HEK293 (cell line): ENCODE results near the gene TALDO1.

Experiments
- CTCF ChIP-seq: fragments of 450-650 bp; formaldehyde crosslinking; IDR thresholded peaks from 2 replicates; pipeline ENCODE4 v1.5.1; 2016; ENCODE audit warnings: missing biosample characterization, missing genetic modification characterization
- KLF16 ChIP-seq: fragments of 450-650 bp; formaldehyde crosslinking; IDR thresholded peaks from 2 replicates; pipeline ENCODE4 v1.5.1; 2017; ENCODE audit warnings: missing biosample characterization, missing genetic modification characterization
- YY1 ChIP-seq: fragments of 450-650 bp; formaldehyde crosslinking; IDR thresholded peaks from 2 replicates; pipeline ENCODE4 v1.5.1; 2018; ENCODE audit warnings: missing biosample characterization, missing genetic modification characterization
- ZFP37 ChIP-seq: fragments of 450-650 bp; formaldehyde crosslinking; IDR thresholded peaks from 2 replicates; pipeline ENCODE4 v1.5.1; 2016; ENCODE audit warnings: missing biosample characterization, missing genetic modification characterization
- ZNF19 ChIP-seq: fragments of 450-650 bp; formaldehyde crosslinking; IDR thresholded peaks from 2 replicates; pipeline ENCODE4; 2016; ENCODE audit warnings: missing biosample characterization, missing genetic modification characterization, low read depth
- ZNF214 ChIP-seq: fragments of 450-650 bp; formaldehyde crosslinking; IDR thresholded peaks from 2 replicates; pipeline ENCODE4 v1.5.1; 2017; ENCODE audit warnings: missing biosample characterization, mild to moderate bottlenecking, missing genetic modification characterization, borderline replicate concordance
- ZNF239 ChIP-seq: fragments of 450-650 bp; formaldehyde crosslinking; IDR thresholded peaks from 2 replicates; pipeline ENCODE4 v1.5.1; 2016; ENCODE audit warnings: missing biosample characterization, missing genetic modification characterization
- ZNF335 ChIP-seq: fragments of 450-650 bp; formaldehyde crosslinking; conservative IDR thresholded peaks from 2 replicates; pipeline ENCODE4 v1.5.1; 2016; ENCODE audit warnings: missing biosample characterization, missing genetic modification characterization
- ZNF639 ChIP-seq: fragments of 450-650 bp; formaldehyde crosslinking; IDR thresholded peaks from 2 replicates; pipeline ENCODE4 v1.5.1; 2016; ENCODE audit warnings: missing biosample characterization, missing genetic modification characterization
- TF ChIP-seq, protein P1 (sequence below): fragments of 450-650 bp; formaldehyde crosslinking; IDR thresholded peaks from 2 replicates; pipeline ENCODE4 v1.5.1; 2017; ENCODE audit warnings: missing biosample characterization, missing genetic modification characterization
- TF ChIP-seq, protein P2 (sequence below): fragments of 450-650 bp; formaldehyde crosslinking; IDR thresholded peaks from 2 replicates; pipeline ENCODE4 v1.5.1; 2016; ENCODE audit warnings: missing biosample characterization, missing genetic modification characterization
- TF ChIP-seq, protein P3 (sequence below): fragments of 450-650 bp; formaldehyde crosslinking; IDR thresholded peaks from 2 replicates; pipeline ENCODE4 v1.5.1; 2016; ENCODE audit warnings: missing biosample characterization, missing genetic modification characterization
- TF ChIP-seq, protein P4 (sequence below): IDR thresholded peaks from 2 replicates; pipeline ENCODE4 v1.6.1; 2011; ENCODE audit warnings: mild to moderate bottlenecking, low read depth, low read length, borderline replicate concordance

DNA sequence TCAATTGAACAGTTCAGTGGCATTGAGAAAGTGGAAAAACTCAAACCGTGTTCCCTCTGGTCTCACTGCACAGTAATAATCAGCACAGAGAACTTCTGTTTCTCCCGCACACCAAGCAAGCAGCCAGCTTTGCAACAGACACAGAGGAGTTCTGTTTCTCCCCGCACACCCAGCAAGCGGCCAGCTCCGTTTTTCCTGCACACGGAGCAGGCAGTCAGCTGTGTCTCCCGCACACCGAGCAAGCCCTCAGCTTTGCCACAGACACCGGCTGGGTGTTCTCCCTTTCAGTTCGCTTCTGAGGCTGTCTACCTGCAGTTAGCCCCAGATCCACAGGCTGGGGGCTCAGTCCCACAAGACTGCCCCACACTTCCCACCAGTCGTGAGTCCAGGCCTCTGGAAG, 9.9 kb upstream of the TALDO1 start:
- TF ChIP-seq ZNF214 (tag by site-specific recombination) (no peak), CTCF (tag by site-specific recombination) (no peak), ZNF239 (tag by site-specific recombination) (no peak), ZFP37 (tag by site-specific recombination) (no peak), YY1 (no peak), ZNF335 (tag by site-specific recombination) (no peak), ZNF19 (no peak), KLF16 (tag by site-specific recombination) (no peak), ZNF639 (tag by site-specific recombination) (no peak)
- TF ChIP-seq, protein P1, sequence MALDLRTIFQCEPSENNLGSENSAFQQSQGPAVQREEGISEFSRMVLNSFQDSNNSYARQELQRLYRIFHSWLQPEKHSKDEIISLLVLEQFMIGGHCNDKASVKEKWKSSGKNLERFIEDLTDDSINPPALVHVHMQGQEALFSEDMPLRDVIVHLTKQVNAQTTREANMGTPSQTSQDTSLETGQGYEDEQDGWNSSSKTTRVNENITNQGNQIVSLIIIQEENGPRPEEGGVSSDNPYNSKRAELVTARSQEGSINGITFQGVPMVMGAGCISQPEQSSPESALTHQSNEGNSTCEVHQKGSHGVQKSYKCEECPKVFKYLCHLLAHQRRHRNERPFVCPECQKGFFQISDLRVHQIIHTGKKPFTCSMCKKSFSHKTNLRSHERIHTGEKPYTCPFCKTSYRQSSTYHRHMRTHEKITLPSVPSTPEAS (tag by site-specific recombination): no peak
- TF ChIP-seq, protein P2, sequence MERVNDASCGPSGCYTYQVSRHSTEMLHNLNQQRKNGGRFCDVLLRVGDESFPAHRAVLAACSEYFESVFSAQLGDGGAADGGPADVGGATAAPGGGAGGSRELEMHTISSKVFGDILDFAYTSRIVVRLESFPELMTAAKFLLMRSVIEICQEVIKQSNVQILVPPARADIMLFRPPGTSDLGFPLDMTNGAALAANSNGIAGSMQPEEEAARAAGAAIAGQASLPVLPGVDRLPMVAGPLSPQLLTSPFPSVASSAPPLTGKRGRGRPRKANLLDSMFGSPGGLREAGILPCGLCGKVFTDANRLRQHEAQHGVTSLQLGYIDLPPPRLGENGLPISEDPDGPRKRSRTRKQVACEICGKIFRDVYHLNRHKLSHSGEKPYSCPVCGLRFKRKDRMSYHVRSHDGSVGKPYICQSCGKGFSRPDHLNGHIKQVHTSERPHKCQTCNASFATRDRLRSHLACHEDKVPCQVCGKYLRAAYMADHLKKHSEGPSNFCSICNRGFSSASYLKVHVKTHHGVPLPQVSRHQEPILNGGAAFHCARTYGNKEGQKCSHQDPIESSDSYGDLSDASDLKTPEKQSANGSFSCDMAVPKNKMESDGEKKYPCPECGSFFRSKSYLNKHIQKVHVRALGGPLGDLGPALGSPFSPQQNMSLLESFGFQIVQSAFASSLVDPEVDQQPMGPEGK: no peak
- TF ChIP-seq, protein P3, sequence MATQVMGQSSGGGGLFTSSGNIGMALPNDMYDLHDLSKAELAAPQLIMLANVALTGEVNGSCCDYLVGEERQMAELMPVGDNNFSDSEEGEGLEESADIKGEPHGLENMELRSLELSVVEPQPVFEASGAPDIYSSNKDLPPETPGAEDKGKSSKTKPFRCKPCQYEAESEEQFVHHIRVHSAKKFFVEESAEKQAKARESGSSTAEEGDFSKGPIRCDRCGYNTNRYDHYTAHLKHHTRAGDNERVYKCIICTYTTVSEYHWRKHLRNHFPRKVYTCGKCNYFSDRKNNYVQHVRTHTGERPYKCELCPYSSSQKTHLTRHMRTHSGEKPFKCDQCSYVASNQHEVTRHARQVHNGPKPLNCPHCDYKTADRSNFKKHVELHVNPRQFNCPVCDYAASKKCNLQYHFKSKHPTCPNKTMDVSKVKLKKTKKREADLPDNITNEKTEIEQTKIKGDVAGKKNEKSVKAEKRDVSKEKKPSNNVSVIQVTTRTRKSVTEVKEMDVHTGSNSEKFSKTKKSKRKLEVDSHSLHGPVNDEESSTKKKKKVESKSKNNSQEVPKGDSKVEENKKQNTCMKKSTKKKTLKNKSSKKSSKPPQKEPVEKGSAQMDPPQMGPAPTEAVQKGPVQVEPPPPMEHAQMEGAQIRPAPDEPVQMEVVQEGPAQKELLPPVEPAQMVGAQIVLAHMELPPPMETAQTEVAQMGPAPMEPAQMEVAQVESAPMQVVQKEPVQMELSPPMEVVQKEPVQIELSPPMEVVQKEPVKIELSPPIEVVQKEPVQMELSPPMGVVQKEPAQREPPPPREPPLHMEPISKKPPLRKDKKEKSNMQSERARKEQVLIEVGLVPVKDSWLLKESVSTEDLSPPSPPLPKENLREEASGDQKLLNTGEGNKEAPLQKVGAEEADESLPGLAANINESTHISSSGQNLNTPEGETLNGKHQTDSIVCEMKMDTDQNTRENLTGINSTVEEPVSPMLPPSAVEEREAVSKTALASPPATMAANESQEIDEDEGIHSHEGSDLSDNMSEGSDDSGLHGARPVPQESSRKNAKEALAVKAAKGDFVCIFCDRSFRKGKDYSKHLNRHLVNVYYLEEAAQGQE (tag by site-specific recombination): no peak
- TF ChIP-seq, protein P4, sequence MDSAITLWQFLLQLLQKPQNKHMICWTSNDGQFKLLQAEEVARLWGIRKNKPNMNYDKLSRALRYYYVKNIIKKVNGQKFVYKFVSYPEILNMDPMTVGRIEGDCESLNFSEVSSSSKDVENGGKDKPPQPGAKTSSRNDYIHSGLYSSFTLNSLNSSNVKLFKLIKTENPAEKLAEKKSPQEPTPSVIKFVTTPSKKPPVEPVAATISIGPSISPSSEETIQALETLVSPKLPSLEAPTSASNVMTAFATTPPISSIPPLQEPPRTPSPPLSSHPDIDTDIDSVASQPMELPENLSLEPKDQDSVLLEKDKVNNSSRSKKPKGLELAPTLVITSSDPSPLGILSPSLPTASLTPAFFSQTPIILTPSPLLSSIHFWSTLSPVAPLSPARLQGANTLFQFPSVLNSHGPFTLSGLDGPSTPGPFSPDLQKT: no peak
